ENCODE results near the gene RHOT2. TPM values are rescaled to one million over a fixed set of nuclear protein-coding genes. Genes with fewer than 3 reads are reported as not detected.

RHOT2 gene
- total RNA-seq, 1 experiment from 2014 or later = 163 TPM

GRCh38 chr16:657487-657886 lies 10.4 kb upstream of the RHOT2 start:
- intact Hi-C loops (cut with micrococcal nuclease; ENCODE audit: unreplicated experiment) = no loop called here
- Mint-ChIP-seq H3K9me3 (ENCODE audit: low read depth, unreplicated experiment) (no peaks in the 10 kb centered on the region), H3K36me3 (ENCODE audit: insufficient read depth, unreplicated experiment) (peaks cover 46% of the 10 kb centered on the region), H3K4me3 (ENCODE audit: low read depth, unreplicated experiment) (no peak overlapping the region), H3K27ac (ENCODE audit: unreplicated experiment) (no peak overlapping the region), H3K27me3 (ENCODE audit: unreplicated experiment) (no peaks in the 10 kb centered on the region), H3K4me1 (ENCODE audit: low read depth, unreplicated experiment) (no peaks in the 10 kb centered on the region)
- TF ChIP-seq, protein P1, sequence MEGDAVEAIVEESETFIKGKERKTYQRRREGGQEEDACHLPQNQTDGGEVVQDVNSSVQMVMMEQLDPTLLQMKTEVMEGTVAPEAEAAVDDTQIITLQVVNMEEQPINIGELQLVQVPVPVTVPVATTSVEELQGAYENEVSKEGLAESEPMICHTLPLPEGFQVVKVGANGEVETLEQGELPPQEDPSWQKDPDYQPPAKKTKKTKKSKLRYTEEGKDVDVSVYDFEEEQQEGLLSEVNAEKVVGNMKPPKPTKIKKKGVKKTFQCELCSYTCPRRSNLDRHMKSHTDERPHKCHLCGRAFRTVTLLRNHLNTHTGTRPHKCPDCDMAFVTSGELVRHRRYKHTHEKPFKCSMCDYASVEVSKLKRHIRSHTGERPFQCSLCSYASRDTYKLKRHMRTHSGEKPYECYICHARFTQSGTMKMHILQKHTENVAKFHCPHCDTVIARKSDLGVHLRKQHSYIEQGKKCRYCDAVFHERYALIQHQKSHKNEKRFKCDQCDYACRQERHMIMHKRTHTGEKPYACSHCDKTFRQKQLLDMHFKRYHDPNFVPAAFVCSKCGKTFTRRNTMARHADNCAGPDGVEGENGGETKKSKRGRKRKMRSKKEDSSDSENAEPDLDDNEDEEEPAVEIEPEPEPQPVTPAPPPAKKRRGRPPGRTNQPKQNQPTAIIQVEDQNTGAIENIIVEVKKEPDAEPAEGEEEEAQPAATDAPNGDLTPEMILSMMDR (IDR thresholded peaks at IDR 0.05; ENCODE audit: unreplicated experiment) = no peak
- CTCF ChIA-PET = no interaction called here
- DNase-seq = no peak
- BruUV-seq (replicated peaks) = no TSS peak

DNA sequence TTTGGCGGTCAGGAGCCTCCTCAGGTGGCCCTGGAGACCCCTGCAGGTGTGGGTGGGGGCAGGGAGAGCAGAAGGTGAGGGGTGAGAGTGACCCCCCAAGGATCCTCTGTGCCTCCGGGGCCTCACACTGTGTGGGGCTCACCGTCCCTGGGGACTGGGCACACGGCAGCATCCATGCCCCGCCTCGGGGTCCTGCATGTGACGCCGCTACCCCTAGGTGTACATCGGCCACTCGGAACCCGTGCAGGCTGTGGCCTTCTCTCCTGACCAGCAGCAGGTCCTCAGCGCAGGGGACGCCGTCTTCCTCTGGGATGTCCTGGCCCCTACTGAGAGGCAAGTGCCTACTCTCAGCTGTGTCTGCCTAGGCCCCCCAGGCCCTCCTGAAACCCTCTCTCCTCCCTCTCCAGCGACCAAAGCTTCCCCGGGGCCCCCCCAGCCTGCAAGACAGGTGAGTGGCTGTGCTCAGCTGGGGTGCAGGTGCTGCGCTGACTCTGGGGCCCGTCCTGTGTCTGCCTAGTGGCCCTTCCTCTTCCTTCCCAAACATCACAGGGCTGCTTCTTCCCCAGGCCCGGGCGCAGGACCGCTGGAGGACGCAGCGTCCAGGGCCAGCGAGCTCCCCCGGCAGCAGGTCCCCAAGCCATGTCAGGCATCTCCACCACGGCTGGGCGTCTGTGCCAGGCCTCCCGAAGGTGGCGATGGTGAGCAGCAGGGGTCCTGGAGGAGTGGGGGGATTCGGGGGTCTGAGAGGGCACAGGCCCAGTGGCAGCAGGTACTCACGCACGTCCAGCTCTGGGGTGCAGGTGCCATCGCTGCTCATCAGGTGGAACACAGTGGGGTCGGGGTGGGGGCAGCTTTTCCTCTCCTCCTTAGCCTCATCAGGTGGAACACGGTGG lies 9.0 kb upstream of the RHOT2 start:
- no peaks in the 10 kb centered on the region for H3K27me3 Mint-ChIP-seq (ENCODE audit: unreplicated experiment)
- CTCF ChIA-PET = no interaction called here
- no TSS peak for BruUV-seq (replicated peaks)
- H3K4me3 Mint-ChIP-seq (ENCODE audit: low read depth, unreplicated experiment) = no peak overlapping the region
- H3K36me3 Mint-ChIP-seq (ENCODE audit: insufficient read depth, unreplicated experiment) = peaks cover 42% of the 10 kb centered on the region
- no peaks in the 10 kb centered on the region for H3K9me3 Mint-ChIP-seq (ENCODE audit: low read depth, unreplicated experiment)
- DNase-seq = no peak
- no peaks in the 10 kb centered on the region for H3K4me1 Mint-ChIP-seq (ENCODE audit: low read depth, unreplicated experiment)
- intact Hi-C loops (cut with micrococcal nuclease; ENCODE audit: unreplicated experiment) = no loop called here
- no peak overlapping the region for H3K27ac Mint-ChIP-seq (ENCODE audit: unreplicated experiment)
- TF ChIP-seq, protein P1 (IDR thresholded peaks at IDR 0.05; ENCODE audit: unreplicated experiment) = no peak

DNA sequence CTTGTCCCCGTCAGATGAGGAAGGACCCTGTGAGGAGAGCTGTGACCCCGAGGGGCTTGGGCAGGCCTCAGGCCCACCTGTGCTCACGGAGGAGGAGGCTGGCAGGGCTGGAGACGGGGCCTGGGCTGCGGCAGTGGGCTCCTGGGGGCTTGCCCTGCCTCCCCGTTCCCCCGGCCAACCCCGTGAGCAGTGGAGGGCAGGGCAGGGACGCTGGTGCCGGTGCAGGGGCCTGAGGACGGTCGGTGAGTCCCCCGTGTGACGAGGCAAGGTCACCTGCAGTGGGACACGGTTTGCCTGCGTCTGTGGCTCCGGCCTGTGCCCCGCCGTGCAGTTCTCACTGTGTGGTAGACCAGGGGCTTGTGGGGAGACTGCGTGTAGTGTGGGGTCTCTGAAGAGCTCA lies 8.3 kb upstream of the RHOT2 start:
- no peaks in the 10 kb centered on the region for H3K9me3 Mint-ChIP-seq (ENCODE audit: low read depth, unreplicated experiment)

DNA sequence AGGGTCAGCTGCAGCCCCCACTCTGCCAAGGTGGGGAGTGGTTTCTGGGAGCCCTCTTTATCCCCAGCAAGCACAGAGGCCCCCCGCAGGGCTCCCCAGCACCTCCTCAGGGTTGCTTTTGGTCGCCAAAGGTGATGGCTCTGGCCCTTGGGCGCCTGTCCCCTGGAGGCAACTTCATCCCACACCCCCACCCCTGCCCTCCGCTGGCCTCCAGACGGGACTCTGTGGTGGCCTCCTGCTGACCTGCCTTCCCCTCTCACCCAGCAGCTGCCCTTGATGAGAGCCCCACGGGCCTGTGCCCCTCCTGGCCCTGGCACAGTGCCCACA lies 7.8 kb upstream of the RHOT2 start:
- no peak overlapping the region for H3K27ac Mint-ChIP-seq (ENCODE audit: unreplicated experiment)
- TF ChIP-seq, protein P1 (IDR thresholded peaks at IDR 0.05; ENCODE audit: unreplicated experiment) = no peak
- intact Hi-C loops (cut with micrococcal nuclease; ENCODE audit: unreplicated experiment) = no loop called here
- H3K4me1 Mint-ChIP-seq (ENCODE audit: low read depth, unreplicated experiment) = no peaks in the 10 kb centered on the region
- H3K36me3 Mint-ChIP-seq (ENCODE audit: insufficient read depth, unreplicated experiment) = peaks cover 32% of the 10 kb centered on the region
- no peaks in the 10 kb centered on the region for H3K27me3 Mint-ChIP-seq (ENCODE audit: unreplicated experiment)
- CTCF ChIA-PET = no interaction called here
- DNase-seq = no peak
- no peaks in the 10 kb centered on the region for H3K9me3 Mint-ChIP-seq (ENCODE audit: low read depth, unreplicated experiment)
- BruUV-seq (replicated peaks) = no TSS peak
- no peak overlapping the region for H3K4me3 Mint-ChIP-seq (ENCODE audit: low read depth, unreplicated experiment)

More for the DNA sequence above, 8.3 kb upstream of the RHOT2 start:
- H3K4me3 Mint-ChIP-seq (ENCODE audit: low read depth, unreplicated experiment) = no peak overlapping the region
- H3K27me3 Mint-ChIP-seq (ENCODE audit: unreplicated experiment) = no peaks in the 10 kb centered on the region
- no peak for DNase-seq
- H3K4me1 Mint-ChIP-seq (ENCODE audit: low read depth, unreplicated experiment) = no peaks in the 10 kb centered on the region
- peaks cover 35% of the 10 kb centered on the region for H3K36me3 Mint-ChIP-seq (ENCODE audit: insufficient read depth, unreplicated experiment)
- H3K27ac Mint-ChIP-seq (ENCODE audit: unreplicated experiment) = no peak overlapping the region
- CTCF ChIA-PET = no interaction called here
- BruUV-seq (replicated peaks) = no TSS peak
- intact Hi-C loops (cut with micrococcal nuclease; ENCODE audit: unreplicated experiment) = no loop called here
- TF ChIP-seq, protein P1 (IDR thresholded peaks at IDR 0.05; ENCODE audit: unreplicated experiment) = no peak
